Tibial nerve (tissue), 4 donors: Measurements from ENCODE around the gene TMC6.

Experiments
- CTCF ChIP-seq, 5 experiments: fragments of 200-600 bp in 3 of 5; fragments of 450-650 bp in 2 of 5; sonication (generic) in 3 of 5; IDR thresholded peaks; one replicate each; pipeline ENCODE4 v1.5.1; 2016 to 2019; ENCODE audit warnings: antibody characterized with exemption in 5 of 5, mild to moderate bottlenecking in 3 of 5, moderate library complexity in 2 of 5
- EP300 ChIP-seq, 2 donors: sonication (generic); formaldehyde crosslinking; IDR thresholded peaks; one replicate each; pipeline ENCODE4 v1.6.1; 2017; ENCODE audit warnings: antibody characterized with exemption in 2 of 2, mild to moderate bottlenecking in 1 of 2
- POLR2A ChIP-seq, 2 donors: fragments of 450-650 bp; IDR thresholded peaks; one replicate each; pipeline ENCODE4 v1.6.1; 2017; ENCODE audit warnings: antibody characterized with exemption in 2 of 2, mild to moderate bottlenecking in 2 of 2, moderate library complexity in 2 of 2

- TF ChIP-seq CTCF (IDR thresholded peaks at IDR 0.05): no peak
- TF ChIP-seq POLR2A (IDR thresholded peaks at IDR 0.05): peak; percentile 17 to 41
- peak; percentile 64 to 85 for TF ChIP-seq EP300 (IDR thresholded peaks at IDR 0.05)
Measured at GRCh38 chr17:78127239-78127887, 1.2 kb downstream of the TMC6 start.
